GM18498 (cell line): ENCODE measurements around the gene PTRH2.

Experiments
- ATAC-seq: cut with Tn5 transposase; IDR thresholded peaks from one replicate; pipeline ENCODE4 v1.9.1; 2021; ENCODE audit warnings: mild to moderate bottlenecking, moderate library complexity; ENCODE audit not compliant: unreplicated experiment

Gene PTRH2

GRCh38 chr17:59722623-59723022, 15.4 kb upstream of the PTRH2 start:
- no peak for ATAC-seq

- no peak for ATAC-seq
Observed at GRCh38 chr17:59719526-59719925, 12.3 kb upstream of the PTRH2 start.

GRCh38 chr17:59716427-59716826, 9.2 kb upstream of the PTRH2 start:
- ATAC-seq, result no peak

GRCh38 chr17:59714255-59714654, 7.0 kb upstream of the PTRH2 start:
- ATAC-seq, result no peak

GRCh38 chr17:59712862-59713261, 5.6 kb upstream of the PTRH2 start:
- ATAC-seq, result no peak

GRCh38 chr17:59711936-59712335, 4.7 kb upstream of the PTRH2 start:
- no peak for ATAC-seq

- ATAC-seq, result no peak
Observed at GRCh38 chr17:59707971-59708430, 771 bp upstream of the PTRH2 start.

- ATAC-seq, result no peak
Observed at GRCh38 chr17:59702304-59702703, 4.9 kb downstream of the PTRH2 start.

- ATAC-seq, result no peak
Observed at GRCh38 chr17:59699786-59700185, 7.4 kb downstream of the PTRH2 start.

- ATAC-seq, result no peak
Observed at GRCh38 chr17:59699218-59699617, 8.0 kb downstream of the PTRH2 start.

GRCh38 chr17:59698143-59698542, 9.1 kb downstream of the PTRH2 start:
- ATAC-seq, result no peak

GRCh38 chr17:59696682-59697277, 10.4 kb downstream of the PTRH2 start:
- ATAC-seq, result no peak

- no peak for ATAC-seq
Observed at GRCh38 chr17:59695945-59696681, 11.1 kb downstream of the PTRH2 start.

GRCh38 chr17:59694344-59694743, 12.9 kb downstream of the PTRH2 start:
- ATAC-seq, result no peak

- ATAC-seq, result no peak
Observed at GRCh38 chr17:59693582-59693981, 13.6 kb downstream of the PTRH2 start.

GRCh38 chr17:59688496-59688895, 18.7 kb downstream of the PTRH2 start:
- no peak for ATAC-seq

GRCh38 chr17:59688008-59688407, 19.2 kb downstream of the PTRH2 start:
- no peak for ATAC-seq

GRCh38 chr17:59684967-59685366, 22.3 kb downstream of the PTRH2 start:
- ATAC-seq, result no peak

- ATAC-seq, result no peak
Observed at GRCh38 chr17:59683283-59683682, 23.9 kb downstream of the PTRH2 start.

- no peak for ATAC-seq
Observed at GRCh38 chr17:59680314-59680713, 26.9 kb downstream of the PTRH2 start.

GRCh38 chr17:59678918-59679317, 28.3 kb downstream of the PTRH2 start:
- ATAC-seq, result no peak

GRCh38 chr17:59676716-59677115, 30.5 kb downstream of the PTRH2 start:
- no peak for ATAC-seq

- no peak for ATAC-seq
Observed at GRCh38 chr17:59675231-59675630, 32.0 kb downstream of the PTRH2 start.
